GM21390 (cell line): Measurements from ENCODE around the gene SAMD10.
"Not testable (repeated sequence)": the region's sequence is repeated elsewhere in the genome, so short reads cannot be mapped to it uniquely, and the experiment has no call there.

ENCODE experiments used
- ATAC-seq: cut with Tn5 transposase; IDR thresholded peaks from one replicate; pipeline ENCODE4 v1.9.1; 2021; ENCODE audit not compliant: unreplicated experiment

Gene SAMD10

DNA sequence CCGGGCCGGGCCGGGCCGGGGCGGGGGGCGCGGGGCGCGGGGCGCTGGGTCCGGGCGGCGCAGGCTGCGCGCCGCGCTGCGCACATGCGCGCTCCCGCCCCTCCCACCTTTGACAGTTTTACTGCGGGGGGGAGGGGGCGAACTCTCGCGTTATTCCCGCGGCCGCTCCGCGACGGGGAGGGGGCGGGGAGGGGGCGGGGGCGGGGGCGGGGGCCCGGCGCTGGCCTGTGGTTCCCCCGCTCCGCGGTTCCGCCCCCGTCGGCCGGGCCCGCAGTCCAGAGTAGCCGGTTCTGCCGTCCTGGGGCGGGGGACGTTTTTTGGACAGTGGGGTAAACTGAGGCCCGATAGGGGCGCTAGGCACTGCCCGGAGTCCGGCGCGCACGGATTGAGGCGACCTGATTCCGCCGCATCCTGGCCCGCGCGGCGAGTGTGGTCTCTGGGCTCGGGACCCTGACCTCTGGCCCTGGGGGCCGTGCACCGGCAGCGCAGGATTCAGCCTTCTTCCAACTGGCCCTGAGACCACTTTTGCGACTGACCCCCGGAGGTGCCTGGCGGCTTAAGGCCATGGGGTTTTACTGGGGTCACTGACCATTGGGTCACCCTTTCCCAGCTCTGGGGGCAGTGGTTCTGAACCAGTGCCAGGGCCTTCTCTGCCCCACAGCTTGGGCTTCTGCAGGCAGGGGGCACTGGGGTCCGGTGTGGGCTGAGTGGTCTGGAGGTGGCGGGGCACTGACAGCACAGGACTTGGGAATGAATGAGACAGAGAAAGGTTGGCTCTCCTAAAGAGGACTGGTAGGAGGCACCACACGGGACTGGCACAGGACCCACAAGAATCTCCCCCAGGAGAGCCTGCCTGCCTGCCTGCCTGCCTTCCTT lies 9.4 kb downstream of the SAMD10 start, which contains the start of gene ZNF512B:
Gene ZNF512B, minus strand, starts transcription at position 93 of the 876 bp plus-strand sequence. CDS start 1,980 bp downstream, outside the sequence.
- no peak for ATAC-seq

DNA sequence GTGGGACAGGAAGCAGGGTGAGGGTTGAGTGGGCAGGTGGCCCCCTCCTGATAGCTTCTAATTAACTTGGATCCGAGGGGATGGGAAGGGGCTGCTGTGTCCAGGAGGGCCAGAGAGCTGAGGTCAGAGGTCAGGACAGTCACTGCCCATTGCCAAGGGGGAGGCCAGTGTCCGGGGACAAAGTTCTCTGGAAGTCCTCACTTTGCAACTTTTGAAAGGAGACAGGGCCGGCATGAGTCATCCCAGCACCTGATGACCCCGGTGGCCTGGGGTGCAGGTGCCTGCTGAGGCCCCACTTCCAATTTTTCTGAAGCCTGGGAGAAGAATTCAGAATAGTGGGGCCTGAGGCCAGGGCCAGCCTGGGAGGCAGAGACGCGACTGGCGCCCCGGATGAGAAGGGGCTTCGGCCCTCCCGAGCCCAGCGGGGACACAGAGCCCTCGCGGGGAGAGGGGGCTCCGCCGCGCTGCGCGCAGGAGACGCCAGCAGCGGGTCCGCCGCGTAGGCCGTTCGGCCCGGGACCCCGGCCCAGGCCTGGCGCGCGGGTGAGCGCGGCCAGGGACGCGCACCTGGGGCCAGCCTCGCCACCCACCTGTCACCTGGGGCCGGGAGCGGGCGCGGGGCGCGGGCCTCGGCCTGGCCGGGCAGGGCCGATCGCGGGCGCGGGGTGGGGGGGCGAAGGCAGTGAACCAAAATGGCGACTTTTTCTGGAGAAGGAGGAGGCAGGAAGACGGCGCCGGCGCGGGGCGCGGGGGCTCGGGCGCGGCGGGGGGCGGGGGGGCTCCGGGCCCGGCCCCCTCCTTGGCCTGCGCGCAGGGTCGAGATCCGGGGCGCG lies 10.3 kb downstream of the SAMD10 start:
- no peak for ATAC-seq

DNA sequence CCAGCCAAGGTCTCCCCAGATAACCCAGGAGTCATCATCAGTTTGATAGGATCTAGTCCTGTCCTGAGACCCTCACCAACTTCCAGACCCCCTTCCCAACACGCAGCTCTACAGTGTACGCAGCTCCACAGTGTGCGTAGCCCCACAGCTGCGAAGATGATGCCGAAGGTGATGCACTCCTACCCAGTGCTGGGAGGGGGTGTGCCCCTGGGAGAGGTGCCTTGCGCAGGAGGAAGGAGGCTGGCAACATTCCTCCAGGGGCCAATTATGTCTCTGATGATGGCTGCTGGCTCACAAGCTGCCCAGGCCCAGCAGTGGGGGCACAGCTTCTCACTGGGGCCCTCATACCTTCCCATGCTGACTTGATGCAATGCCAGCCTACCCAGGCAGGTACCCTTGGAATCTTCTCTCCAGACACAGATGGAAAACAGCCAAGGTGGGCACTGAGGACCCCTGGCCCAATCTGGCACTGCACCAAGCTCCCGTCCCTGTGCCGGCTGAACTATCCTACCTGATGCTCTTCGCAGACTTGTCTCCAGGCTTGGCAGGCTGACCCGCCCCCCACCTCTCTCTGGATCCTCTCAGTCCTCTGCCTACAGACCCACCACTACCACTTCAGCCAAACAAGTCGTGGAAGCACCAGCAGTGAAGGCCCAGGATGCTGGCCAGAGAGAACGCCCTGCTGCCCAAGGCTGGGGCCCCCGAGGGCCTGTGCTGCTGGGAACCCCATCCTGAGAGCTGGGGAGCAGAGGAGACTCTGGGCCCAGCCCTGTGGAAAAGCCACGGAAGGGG lies 11.1 kb downstream of the SAMD10 start:
- ATAC-seq, result no peak

- no peak for ATAC-seq
These were observed 11.9 kb downstream of the SAMD10 start for GRCh38 chr20:63967330-63968135.

DNA sequence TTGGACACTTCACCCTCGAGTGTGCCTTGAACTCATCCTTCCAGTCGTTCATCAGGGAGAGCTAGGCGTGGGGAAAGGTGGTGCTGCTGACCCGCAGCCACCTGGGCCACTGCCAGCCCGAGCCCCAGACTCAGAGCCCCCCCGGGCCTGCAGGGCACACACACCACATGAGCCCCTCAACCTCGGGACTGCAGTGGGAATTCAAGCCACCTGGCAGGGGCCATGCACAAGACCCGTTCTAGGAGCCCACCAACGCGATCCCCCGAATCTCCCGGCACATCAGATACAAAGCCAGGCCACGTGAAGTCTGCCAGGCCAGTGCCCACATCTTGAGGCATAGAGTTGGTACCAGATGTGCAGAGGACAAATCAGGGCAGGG lies 12.5 kb downstream of the SAMD10 start:
- no peak for ATAC-seq

- ATAC-seq, result no peak
These were observed 13.1 kb downstream of the SAMD10 start for GRCh38 chr20:63966172-63966943.

DNA sequence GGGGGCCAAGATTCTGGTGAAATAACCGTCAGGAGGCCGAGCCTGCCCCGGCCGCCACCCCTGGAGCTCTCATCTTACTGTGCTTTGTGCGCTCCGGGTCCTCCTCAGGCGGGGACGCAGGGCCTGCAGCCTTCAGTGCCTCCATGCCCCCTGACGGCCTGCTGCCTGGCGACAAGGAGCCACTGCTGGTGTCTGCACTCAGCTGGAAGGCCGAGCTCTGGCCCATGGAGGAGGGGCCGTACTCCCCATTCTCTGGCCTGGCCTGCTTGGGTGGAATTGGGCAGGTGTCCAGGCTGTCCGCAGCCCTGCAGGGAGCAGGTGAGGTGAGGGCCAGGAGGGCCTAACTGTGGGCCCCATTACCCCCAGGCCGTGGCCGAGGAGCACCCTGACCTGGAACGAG lies 15.0 kb downstream of the SAMD10 start:
- ATAC-seq, result no peak

DNA sequence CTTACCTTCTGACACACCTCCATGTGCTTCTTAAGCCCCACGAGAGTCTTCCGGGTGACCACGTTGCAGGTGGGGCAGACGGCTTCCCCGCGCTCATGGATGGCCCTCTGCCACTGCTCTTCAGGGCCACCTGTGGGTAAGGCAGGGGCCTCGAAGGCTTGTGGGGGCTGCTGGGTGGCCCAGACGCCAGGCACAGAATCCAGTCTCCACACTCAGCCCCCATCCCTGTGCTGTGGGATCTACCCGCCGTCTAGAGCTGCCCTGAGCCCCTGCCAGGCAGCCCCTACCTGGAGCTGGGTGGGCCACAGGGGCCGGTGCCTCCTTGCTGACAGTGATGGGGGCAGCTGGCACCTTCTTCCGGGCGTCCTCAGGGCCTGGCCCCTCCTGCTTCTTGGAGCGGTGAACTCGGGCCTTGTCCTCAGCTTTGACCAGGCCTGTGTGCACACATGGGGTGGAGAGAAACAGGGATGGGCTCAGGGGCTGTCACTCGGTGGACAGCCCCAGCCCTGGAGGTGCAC lies 15.6 kb downstream of the SAMD10 start:
- no peak for ATAC-seq

DNA sequence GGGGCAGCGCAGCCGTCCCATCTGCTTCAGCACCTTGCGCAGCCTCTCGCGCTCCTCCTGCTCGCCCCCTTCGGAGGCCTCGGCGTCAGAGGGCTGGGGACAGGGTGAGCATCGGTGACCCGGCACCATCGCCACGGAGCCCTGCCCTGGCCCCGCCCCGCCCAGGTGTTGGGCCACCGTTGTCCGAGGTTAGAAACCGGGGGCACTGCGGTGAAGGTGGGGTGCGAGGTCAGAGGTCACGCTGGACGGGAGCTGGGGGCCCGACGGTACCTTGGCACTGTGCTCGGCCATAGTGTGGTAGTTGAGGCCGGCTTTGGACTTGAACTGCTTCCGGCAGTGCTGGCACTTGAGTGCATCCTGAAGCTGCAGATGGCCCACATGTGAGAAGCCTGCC lies 16.1 kb downstream of the SAMD10 start:
- no peak for ATAC-seq

DNA sequence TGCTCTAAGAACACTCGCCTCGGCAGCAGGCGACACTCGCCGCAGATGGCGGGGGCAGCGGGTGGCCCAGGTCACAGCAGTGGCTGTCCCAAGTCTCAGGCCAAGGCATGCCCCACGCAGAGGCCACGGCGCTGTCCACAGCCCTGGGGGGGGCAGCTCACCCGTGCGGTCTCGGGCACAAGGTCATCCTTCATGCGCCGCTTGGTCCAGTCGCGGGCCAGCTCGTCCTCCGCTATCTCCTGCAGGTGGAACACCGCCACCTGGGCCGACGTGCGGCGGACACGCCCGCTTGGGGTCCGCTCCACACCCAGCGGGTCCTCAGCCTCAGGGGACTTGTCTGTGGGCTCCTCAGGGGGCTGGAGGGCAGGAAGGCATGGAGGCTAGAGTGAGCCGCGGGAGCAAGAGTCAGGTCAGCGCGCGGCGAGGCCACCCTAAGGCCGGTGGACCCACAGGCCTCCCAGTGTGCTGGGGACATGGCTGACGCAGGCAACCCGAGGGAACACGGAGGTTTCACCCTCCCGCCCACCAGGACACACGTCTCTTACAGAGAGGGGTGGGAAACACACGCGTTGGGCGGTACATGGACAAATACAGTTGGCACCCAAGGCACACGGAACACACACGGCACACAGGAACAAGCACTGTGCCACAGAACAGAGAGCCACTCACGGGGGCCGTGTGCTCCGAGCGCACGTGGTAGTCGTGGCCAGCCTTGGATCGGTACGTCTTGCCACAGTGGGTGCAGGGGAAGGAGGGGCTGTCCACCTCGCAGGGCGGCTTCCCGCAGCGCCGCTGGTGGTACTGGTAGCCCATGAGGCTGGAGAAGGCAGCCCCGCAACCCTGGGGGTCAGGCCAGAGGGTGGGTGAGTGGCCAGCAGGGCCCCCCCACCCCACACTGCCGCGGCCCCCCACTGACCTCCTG lies 16.8 kb downstream of the SAMD10 start:
- no peak for ATAC-seq

GRCh38 chr20:63961664-63962425 lies 17.6 kb downstream of the SAMD10 start:
- ATAC-seq, result no peak

GRCh38 chr20:63960654-63961621 lies 18.5 kb downstream of the SAMD10 start:
- not testable (repeated sequence) for ATAC-seq

DNA sequence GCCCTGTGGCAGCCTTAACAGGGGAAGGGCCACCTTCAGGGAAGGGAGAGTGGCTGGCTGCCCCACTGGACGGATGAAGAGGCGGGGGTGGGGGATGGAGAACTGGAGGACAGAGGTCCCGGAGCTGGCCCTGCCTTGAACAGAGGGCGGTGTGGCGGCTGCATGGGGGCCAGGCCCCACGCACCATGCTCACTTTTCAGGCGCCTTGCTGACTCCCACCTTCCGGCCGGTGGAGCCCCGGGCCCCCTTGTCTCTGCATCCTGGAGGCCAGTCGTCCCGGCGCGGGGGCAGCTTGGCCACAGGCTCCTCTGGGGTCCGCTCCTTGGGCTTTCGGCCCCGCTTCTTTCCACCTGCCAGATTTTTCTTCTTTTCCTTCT lies 19.8 kb downstream of the SAMD10 start:
- ATAC-seq, result no peak

GRCh38 chr20:63958964-63959698 lies 20.3 kb downstream of the SAMD10 start:
- ATAC-seq, result no peak

GRCh38 chr20:63958471-63958870 lies 21.0 kb downstream of the SAMD10 start:
- ATAC-seq, result no peak
